T-helper 17 cell (primary cell): ENCODE data around the gene CAMSAP2. TPM values are rescaled to one million over a fixed set of nuclear protein-coding genes. Genes with fewer than 3 reads are reported as not detected.

ENCODE experiments used
- ATAC-seq: fragments of 150-1000 bp; cut with Tn5 transposase; 2 replicates; pipeline ENCODE4 v1.10.0; 2021; ENCODE audit warnings: mild to moderate bottlenecking, moderate library complexity
- DNase-seq, 3 donors: peaks; one replicate each; pipeline versions ENCODE4 v3.0.0 to v3.0.0-alpha.2; 2020 to 2021
- H3K9me3 ChIP-seq: one replicate; pipeline ENCODE4 v1.7.0; 2013; ENCODE audit warnings: low read length, mild to moderate bottlenecking; ENCODE audit not compliant: control insufficient read depth, poor library complexity, severe bottlenecking
- H3K27ac Mint-ChIP-seq: one replicate; pipeline ENCODE4 v1.8.0; 2022; ENCODE audit warnings: mild to moderate bottlenecking, moderate library complexity, mixed read lengths
- H3K27me3 Mint-ChIP-seq: one replicate; pipeline ENCODE4 v1.8.0; 2022; ENCODE audit warnings: mixed read lengths
- H3K36me3 Mint-ChIP-seq: one replicate; pipeline ENCODE4 v1.8.0; 2022; ENCODE audit warnings: low read depth, mixed read lengths
- H3K4me1 Mint-ChIP-seq: one replicate; pipeline ENCODE4 v1.8.0; 2022; ENCODE audit warnings: mild to moderate bottlenecking, mixed read lengths
- H3K4me3 Mint-ChIP-seq: one replicate; pipeline ENCODE4 v1.8.0; 2022; ENCODE audit warnings: mild to moderate bottlenecking, moderate library complexity, mixed read lengths
- total RNA-seq, 4 donors: library from RNA in 2 of 4; stranded (reverse) in 2 of 4; gene quantifications; one replicate each; pipeline ENCODE4 v1.2.3 and lab custom pipeline; 2022 to 2026

The CAMSAP2 gene
- total RNA-seq, 2 donors from 2014 or later = 2.8 to 3.1 TPM

DNA sequence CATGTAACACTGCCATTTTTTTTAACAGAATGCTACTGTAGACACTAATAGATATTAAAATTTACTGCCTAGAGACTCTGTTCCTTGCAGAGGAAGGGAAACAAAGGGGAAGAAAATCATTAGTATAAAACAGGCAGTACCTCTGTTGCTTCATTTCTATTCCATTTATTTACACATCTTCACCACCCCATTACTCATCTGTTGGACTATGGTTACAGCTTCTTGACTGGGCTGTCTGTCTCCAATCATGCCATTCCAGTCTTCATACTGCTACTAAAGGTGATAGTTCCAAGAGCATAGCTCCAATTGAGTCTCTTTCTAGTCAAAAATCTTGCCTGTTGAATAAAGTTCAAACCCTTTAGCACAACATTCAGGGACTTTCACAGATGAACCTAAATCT lies 111.9 kb downstream of the CAMSAP2 start:
- no peak overlapping the region for H3K27ac Mint-ChIP-seq
- peaks cover 3% of the 10 kb centered on the region for H3K36me3 Mint-ChIP-seq
- no peaks in the 10 kb centered on the region for H3K9me3 ChIP-seq
- H3K4me3 Mint-ChIP-seq = no peak overlapping the region
- no peak for DNase-seq
- no peaks in the 10 kb centered on the region for H3K27me3 Mint-ChIP-seq
- H3K4me1 Mint-ChIP-seq = peaks cover 8% of the 10 kb centered on the region
- no peak for ATAC-seq

DNA sequence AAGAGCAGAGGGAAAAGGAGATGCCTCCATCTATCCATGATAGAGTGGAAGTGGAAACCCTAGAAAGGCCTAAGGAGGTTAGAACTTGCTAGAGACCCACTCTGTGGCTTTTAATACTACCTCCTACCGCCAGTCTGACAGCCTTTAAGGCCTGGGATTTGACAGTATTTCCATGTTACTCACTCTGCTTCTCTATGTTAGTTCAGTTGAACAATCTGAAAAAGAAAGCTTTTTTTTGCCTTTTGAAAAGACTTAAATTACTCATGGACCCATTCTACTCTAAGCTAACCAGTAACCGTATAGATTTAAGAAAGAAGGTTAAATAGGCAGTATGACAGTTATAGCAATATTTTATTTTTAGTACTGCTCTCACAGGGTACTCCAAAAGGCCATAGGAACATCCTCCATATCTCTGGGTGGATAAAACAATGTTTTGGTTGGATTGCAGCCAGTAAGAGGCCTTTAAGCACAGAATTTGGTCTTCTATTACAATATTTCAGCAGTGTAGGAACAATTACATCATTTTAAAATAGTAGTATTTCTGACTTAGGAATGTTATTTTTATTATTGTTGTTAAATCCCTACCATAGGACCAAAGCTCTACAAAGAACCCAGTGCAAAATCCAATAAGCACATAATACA lies 118.1 kb downstream of the CAMSAP2 start:
- ATAC-seq = no peak
- H3K4me1 Mint-ChIP-seq = peaks cover 10% of the 10 kb centered on the region
- H3K4me3 Mint-ChIP-seq = no peak overlapping the region
- H3K9me3 ChIP-seq = no peaks in the 10 kb centered on the region
- no peak for DNase-seq
- H3K36me3 Mint-ChIP-seq = peaks cover 3% of the 10 kb centered on the region
- H3K27me3 Mint-ChIP-seq = no peaks in the 10 kb centered on the region
- H3K27ac Mint-ChIP-seq = no peak overlapping the region

GRCh38 chr1:200857804-200858203 lies 119.1 kb downstream of the CAMSAP2 start:
- H3K9me3 ChIP-seq = no peaks in the 10 kb centered on the region
- Mint-ChIP-seq H3K27ac (no peak overlapping the region), H3K4me1 (peaks cover 15% of the 10 kb centered on the region), H3K4me3 (no peak overlapping the region), H3K27me3 (no peaks in the 10 kb centered on the region), H3K36me3 (peaks cover 3% of the 10 kb centered on the region)
- no peak for ATAC-seq
- no peak for DNase-seq

GRCh38 chr1:200861937-200862647 lies 123.4 kb downstream of the CAMSAP2 start:
- peak overlapping the region; percentile 39 for H3K4me3 Mint-ChIP-seq
- DNase-seq = no peak
- peaks cover 27% of the 10 kb centered on the region for H3K4me1 Mint-ChIP-seq
- H3K27ac Mint-ChIP-seq = peak overlapping the region; percentile 95
- no peaks in the 10 kb centered on the region for H3K27me3 Mint-ChIP-seq
- ATAC-seq = peak; percentile 87
- H3K9me3 ChIP-seq = no peaks in the 10 kb centered on the region
- no peaks in the 10 kb centered on the region for H3K36me3 Mint-ChIP-seq

- H3K27ac Mint-ChIP-seq = peak overlapping the region; percentile 95
- H3K9me3 ChIP-seq = no peaks in the 10 kb centered on the region
- no peaks in the 10 kb centered on the region for H3K36me3 Mint-ChIP-seq
- H3K4me3 Mint-ChIP-seq = peak overlapping the region; percentile 75
- ATAC-seq (peak; percentile 58), DNase-seq (no peak)
- no peaks in the 10 kb centered on the region for H3K27me3 Mint-ChIP-seq
- H3K4me1 Mint-ChIP-seq = peaks cover 34% of the 10 kb centered on the region
Measured at GRCh38 chr1:200862713-200863415, 124.2 kb downstream of the CAMSAP2 start.

GRCh38 chr1:200866116-200866515 lies 127.4 kb downstream of the CAMSAP2 start:
- H3K4me1 Mint-ChIP-seq = peaks cover 48% of the 10 kb centered on the region
- H3K4me3 Mint-ChIP-seq = no peak overlapping the region

GRCh38 chr1:200866521-200866920 lies 127.8 kb downstream of the CAMSAP2 start:
- Mint-ChIP-seq H3K27me3 (no peaks in the 10 kb centered on the region), H3K4me1 (peaks cover 53% of the 10 kb centered on the region), H3K36me3 (no peaks in the 10 kb centered on the region), H3K4me3 (no peak overlapping the region), H3K27ac (peak overlapping the region; percentile 86)
- H3K9me3 ChIP-seq = no peaks in the 10 kb centered on the region
- ATAC-seq (peak; percentile 14), DNase-seq (no peak)

More at GRCh38 chr1:200866116-200866515, 127.4 kb downstream of the CAMSAP2 start:
- no peak for DNase-seq
- no peaks in the 10 kb centered on the region for H3K27me3 Mint-ChIP-seq
- H3K27ac Mint-ChIP-seq = no peak overlapping the region
- ATAC-seq = no peak
- H3K9me3 ChIP-seq = no peaks in the 10 kb centered on the region
- H3K36me3 Mint-ChIP-seq = no peaks in the 10 kb centered on the region

DNA sequence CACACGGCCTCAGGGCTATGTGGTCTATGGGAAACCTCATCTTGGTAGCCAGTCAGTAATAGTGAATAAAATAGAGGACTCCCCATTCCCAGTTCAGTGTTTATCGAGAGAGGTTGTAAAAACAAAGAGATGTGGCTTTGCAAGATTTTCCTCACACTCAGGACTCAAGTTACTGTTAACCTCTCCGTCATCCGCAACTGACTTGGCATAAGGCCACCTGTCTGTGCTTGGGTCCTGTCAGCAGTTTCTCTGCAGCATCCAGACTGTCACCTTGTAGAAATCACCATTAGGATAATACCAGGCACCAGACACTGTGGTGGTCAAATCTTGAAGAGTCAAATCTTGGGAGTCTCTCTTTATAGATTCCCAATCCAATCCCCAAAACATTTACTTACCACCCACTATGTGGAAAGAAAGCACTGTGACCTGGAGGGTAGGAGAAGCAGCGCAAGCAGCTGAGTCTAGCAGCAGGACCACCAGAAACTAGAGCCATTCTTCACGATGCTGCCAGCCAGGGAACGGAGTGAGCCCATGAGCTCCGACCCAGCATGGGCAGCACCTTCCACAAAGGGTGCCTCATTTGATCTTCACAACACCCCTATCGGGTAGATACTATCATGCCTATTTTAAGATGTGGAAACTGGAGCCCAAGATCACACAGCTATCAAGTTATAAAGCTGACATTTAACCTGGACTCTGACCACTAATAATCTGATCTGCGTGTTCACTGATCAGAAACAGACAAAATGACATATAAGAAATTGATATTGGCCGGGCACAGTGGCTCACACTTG lies 128.5 kb downstream of the CAMSAP2 start:
- Mint-ChIP-seq H3K4me3 (peak overlapping the region; percentile 49), H3K36me3 (no peaks in the 10 kb centered on the region), H3K27me3 (no peaks in the 10 kb centered on the region), H3K4me1 (peaks cover 56% of the 10 kb centered on the region), H3K27ac (peak overlapping the region; percentile 86)
- ATAC-seq = no peak
- no peak for DNase-seq
- H3K9me3 ChIP-seq = no peaks in the 10 kb centered on the region

GRCh38 chr1:200869376-200869752 lies 130.7 kb downstream of the CAMSAP2 start:
- Mint-ChIP-seq H3K27me3 (peaks cover 2% of the 10 kb centered on the region), H3K4me1 (peaks cover 54% of the 10 kb centered on the region), H3K36me3 (peaks cover under 1% of the 10 kb centered on the region), H3K4me3 (peak overlapping the region; percentile 85), H3K27ac (peak overlapping the region; percentile 91)
- ATAC-seq (no peak), DNase-seq (no peak)
- H3K9me3 ChIP-seq = no peaks in the 10 kb centered on the region

GRCh38 chr1:200869753-200870391 lies 131.2 kb downstream of the CAMSAP2 start:
- ATAC-seq (peak; percentile 67), DNase-seq (peak in 1 of 3 donors; percentile 28)
- no peaks in the 10 kb centered on the region for H3K9me3 ChIP-seq
- Mint-ChIP-seq H3K27me3 (peaks cover 7% of the 10 kb centered on the region), H3K27ac (peak overlapping the region; percentile 91), H3K4me1 (peaks cover 57% of the 10 kb centered on the region), H3K36me3 (peaks cover 5% of the 10 kb centered on the region), H3K4me3 (peak overlapping the region; percentile 85)

DNA sequence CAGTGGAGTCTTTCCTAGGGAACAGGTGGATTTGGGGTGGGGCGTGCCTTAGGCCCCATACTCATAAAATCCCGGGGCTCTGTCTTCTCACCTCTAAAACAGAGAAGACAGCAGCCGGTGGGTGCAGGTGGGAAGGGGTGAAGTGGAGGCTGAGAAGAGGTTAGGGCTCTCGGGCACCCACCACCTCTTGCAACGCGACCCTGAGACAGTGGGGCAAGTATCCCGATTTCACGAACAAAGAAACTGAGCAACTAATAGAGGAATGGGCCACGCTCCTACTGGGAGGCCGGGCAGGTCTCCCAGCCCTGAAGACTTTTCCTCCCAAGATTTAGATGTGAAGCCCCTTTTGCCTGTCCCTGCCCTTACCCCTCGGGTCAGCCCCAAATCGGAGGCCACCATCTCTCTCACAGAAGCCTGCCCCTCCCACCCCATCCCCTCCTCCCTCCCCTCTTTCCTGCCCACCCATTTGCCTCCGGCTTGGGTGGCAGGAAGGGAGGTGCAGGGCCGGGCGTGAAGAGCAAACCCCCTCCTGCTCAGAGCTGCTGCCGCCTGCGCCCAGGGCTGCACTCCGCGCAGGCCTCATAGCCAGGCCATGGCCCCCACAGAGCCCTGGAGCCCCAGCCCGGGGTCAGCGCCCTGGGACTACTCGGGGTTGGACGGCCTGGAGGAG lies 133.9 kb downstream of the CAMSAP2 start, which contains the start of gene GPR25:
TSS of gene GPR25 (plus strand) at position 536 of the 670 bp plus-strand sequence. CDS start at position 593, 57 bp downstream.
- peaks cover 57% of the 10 kb centered on the region for H3K4me1 Mint-ChIP-seq
- H3K4me3 Mint-ChIP-seq = peak within 1 kb of the TSS; percentile 89
- H3K27ac Mint-ChIP-seq = peak within 1 kb of the TSS; percentile 91
- DNase-seq (no peak), ATAC-seq (no peak)
- H3K36me3 Mint-ChIP-seq = peaks cover 5% of the 10 kb centered on the region
- H3K27me3 Mint-ChIP-seq = peaks cover 7% of the 10 kb centered on the region
- H3K9me3 ChIP-seq = no peaks in the 10 kb centered on the region

- ATAC-seq (no peak), DNase-seq (no peak)
- Mint-ChIP-seq H3K36me3 (peaks cover 5% of the 10 kb centered on the region), H3K27ac (no peak overlapping the region), H3K4me1 (peaks cover 60% of the 10 kb centered on the region), H3K4me3 (peak overlapping the region; percentile 89), H3K27me3 (peaks cover 7% of the 10 kb centered on the region)
- H3K9me3 ChIP-seq = no peaks in the 10 kb centered on the region
Measured at GRCh38 chr1:200873116-200873670, 134.5 kb downstream of the CAMSAP2 start.
